ENCODE measurements around the gene ZBTB4.

Gene ZBTB4, protein sequence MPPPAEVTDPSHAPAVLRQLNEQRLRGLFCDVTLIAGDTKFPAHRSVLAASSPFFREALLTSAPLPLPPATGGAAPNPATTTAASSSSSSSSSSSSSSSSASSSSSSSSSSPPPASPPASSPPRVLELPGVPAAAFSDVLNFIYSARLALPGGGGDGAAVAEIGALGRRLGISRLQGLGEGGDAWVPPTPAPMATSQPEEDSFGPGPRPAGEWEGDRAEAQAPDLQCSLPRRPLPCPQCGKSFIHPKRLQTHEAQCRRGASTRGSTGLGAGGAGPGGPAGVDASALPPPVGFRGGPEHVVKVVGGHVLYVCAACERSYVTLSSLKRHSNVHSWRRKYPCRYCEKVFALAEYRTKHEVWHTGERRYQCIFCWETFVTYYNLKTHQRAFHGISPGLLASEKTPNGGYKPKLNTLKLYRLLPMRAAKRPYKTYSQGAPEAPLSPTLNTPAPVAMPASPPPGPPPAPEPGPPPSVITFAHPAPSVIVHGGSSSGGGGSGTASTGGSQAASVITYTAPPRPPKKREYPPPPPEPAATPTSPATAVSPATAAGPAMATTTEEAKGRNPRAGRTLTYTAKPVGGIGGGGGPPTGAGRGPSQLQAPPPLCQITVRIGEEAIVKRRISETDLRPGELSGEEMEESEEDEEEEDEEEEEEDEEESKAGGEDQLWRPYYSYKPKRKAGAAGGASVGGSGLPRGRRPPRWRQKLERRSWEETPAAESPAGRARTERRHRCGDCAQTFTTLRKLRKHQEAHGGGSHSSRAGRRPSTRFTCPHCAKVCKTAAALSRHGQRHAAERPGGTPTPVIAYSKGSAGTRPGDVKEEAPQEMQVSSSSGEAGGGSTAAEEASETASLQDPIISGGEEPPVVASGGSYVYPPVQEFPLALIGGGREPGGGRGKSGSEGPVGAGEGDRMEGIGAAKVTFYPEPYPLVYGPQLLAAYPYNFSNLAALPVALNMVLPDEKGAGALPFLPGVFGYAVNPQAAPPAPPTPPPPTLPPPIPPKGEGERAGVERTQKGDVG

DNA sequence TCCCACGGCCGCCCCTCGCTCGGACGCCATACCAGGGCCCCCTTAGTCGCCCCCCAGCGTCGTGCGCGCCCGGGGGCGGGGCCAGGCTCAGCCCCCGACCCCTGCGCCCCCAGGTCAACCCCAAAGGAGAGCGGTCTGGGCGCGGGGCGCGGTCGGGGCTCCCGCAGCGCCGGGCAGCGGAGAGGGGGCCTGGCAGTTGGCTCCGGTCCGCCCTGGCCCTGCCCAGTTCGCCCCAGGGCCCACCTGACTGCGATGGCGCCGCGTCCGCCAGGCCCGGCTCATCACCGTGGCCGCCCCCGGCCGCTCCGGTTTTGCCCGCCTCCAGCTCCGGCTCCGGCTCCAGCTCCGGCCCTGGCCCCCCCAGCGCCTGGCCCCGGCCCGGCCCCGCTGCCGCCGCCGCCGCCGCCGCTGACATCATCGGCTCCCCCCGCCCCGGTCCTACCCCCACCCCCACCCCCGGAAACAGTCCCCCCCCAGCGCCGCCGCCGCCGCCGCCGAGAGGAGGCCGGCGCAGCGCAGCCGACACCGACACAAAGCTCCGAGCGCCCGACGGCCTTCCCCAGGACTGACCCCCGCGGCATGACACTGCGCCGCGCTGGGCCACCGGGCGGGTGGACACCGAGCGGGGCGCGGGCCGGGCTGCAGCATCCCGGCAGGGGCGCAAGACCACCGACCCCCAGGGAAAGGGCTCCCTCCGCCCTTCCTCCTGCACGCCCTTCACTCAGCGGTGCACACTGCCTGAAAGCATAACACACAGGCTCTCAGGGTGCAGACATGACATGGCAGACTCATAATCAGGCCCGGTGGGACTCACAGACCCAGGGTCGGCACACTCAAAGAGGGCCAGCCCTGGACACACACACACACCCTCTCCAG is at the start of gene ZBTB4:
TSS of gene ZBTB4 (minus strand) at position 419 of the 876 bp plus-strand sequence. CDS start 12,830 bp downstream, outside the sequence.
- no peak for FAIRE-seq
- DNase-seq (ENCODE audit: low spot score): peak; percentile 14

DNA sequence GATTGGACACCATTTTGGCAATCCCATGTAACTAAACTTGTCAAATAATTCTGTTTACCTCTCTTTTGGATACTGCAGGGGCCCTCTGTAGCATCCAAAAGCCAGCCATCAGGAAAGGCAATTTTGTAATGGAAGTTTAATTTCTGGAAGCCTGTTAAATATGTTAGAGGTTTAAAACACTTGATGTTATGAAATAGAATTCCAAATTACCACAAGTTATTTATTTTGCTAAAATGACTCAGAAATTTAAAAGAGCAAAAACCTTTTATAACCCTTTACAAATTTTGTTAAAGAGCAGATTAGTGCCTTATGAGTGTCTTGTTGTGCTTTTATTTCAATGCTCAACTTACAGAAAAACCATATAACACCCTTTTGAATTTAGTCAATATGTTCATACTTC is 49.4 kb upstream of the ZBTB4 start:
- no peak for DNase-seq (ENCODE audit: low spot score)

DNA sequence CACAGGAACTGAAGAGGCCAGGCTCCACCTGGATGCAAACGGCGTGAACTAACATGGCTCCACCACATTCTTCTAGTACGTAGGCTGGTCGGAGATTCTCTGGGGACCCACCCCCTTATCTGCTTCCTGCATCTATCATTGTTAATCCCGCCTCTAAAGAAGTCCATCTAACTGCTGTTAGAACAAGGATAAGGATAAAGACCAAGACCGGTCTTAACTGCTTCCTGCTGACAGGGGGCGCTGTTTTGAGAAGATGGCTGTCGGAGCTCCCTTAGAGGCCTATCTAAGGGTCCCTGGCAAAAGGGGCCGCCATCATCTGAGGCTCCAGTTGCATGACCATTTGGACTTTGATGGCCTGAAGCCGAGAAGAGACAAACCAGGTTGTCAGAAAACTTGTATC is 43.6 kb upstream of the ZBTB4 start:
- DNase-seq (ENCODE audit: low spot score): no peak

More for the DNA sequence above, 49.4 kb upstream of the ZBTB4 start:
- FAIRE-seq: no peak

DNA sequence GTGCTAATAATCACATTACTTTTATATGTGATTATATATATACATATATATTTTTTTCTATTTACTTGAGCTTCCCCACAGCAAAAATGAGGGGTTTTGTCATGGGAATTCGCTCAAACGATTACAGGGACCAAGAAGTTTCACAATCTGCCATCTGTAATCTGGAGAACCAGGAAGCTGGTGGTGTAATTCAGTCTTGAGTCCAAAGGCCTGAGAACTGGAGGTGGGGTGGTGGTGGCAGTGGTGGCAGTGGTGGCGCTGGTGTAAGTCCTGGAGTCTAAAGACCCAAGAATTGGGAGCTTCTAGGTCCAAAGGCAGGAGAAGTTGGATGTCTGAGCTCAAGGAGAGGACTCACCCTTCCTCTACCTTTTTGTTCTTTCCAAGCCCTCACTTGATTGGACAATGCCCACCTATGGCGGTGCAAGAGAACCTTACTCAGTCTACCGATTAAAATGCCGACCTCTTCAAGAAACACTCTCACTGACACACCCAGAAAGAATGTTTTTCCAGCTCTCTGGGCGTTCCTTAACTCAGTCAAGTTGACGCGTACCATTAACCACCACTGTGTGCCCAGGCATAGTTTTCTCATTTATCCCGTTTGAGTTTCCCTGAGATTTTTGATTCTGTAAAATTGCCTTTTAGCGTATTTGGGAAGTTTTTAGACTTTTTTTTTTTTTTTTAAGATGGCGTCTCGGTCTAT is 36.6 kb upstream of the ZBTB4 start:
- no peak for DNase-seq (ENCODE audit: low spot score)
- FAIRE-seq: no peak

More for the DNA sequence above, 43.6 kb upstream of the ZBTB4 start:
- FAIRE-seq: no peak

DNA sequence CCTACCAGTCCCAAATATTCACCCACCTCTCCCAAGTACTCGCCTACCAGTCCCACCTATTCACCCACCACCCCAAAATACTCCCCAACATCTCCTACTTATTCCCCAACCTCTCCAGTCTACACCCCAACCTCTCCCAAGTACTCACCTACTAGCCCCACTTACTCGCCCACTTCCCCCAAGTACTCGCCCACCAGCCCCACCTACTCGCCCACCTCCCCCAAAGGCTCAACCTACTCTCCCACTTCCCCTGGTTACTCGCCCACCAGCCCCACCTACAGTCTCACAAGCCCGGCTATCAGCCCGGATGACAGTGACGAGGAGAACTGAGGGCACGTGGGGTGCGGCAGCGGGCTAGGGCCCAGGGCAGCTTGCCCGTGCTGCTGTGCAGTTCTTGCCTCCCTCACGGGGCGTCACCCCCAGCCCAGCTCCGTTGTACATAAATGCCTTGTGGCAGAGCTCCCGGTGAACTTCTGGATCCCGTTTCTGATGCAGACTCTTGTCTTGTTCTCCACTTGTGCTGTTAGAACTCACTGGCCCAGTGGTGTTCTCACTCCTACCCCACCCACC is 34.5 kb upstream of the ZBTB4 start:
- DNase-seq (ENCODE audit: low spot score) (no peak), FAIRE-seq (no peak)

DNA sequence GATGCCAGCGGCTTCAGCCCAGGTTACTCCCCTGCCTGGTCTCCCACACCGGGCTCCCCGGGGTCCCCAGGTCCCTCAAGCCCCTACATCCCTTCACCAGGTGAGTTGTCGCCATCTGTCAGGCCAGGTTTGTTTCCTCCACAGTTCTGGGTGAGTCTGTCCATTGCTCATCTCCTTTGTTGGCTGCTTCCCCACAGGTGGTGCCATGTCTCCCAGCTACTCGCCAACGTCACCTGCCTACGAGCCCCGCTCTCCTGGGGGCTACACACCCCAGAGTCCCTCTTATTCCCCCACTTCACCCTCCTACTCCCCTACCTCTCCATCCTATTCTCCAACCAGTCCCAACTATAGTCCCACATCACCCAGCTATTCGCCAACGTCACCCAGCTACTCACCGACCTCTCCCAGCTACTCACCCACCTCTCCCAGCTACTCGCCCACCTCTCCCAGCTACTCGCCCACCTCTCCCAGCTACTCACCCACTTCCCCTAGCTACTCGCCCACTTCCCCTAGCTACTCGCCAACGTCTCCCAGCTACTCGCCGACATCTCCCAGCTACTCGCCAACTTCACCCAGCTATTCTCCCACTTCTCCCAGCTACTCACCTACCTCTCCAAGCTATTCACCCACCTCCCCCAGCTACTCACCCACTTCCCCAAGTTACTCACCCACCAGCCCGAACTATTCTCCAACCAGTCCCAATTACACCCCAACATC is 33.6 kb upstream of the ZBTB4 start:
- DNase-seq (ENCODE audit: low spot score) (no peak), FAIRE-seq (no peak)

DNA sequence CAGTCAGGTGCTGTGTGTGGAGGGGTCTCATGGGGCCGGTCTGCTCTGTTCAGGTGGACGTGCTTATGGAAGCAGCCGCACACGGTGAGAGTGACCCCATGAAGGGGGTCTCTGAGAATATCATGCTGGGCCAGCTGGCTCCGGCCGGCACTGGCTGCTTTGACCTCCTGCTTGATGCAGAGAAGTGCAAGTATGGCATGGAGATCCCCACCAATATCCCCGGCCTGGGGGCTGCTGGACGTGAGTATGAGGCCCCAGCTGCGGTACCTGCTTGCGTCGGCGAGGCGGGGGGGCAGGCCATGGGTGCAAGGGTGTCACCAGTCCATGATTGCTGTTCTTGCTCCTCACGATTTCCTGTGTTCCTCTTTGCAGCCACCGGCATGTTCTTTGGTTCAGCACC is 32.7 kb upstream of the ZBTB4 start:
- DNase-seq (ENCODE audit: low spot score) (no peak), FAIRE-seq (no peak)

DNA sequence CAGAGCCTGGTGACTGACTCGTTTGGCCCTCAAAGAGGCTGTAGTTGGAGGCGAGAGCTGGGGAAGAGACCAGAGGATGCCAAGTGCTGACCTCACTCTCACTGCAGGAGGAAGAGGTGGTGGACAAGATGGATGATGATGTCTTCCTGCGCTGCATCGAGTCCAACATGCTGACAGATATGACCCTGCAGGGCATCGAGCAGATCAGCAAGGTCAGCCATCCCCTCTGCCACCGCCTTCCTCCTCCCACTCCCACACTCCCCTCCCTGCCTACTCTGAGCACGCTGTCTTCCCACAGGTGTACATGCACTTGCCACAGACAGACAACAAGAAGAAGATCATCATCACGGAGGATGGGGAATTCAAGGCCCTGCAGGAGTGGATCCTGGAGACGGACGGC is 31.7 kb upstream of the ZBTB4 start:
- no peak for FAIRE-seq
- no peak for DNase-seq (ENCODE audit: low spot score)

DNA sequence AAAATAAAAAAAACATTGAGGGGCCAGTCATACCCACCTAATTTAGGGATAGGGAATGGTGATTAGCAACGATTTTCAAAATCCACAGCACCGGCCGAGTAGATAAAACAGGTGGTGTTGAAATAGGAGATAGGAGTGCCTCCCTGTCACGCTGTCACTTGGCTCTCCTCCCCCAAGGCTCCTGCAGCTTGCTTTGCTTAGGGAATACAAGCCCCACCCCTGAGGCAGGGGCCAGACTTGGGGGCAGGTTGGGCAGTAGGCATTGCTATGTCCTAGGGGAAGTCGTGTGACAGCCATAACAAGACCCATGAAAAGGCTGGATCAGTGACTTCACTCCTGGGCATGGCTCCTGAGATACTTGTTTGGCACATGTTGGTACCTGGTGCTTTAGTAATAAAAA is 30.5 kb upstream of the ZBTB4 start:
- FAIRE-seq: no peak
- no peak for DNase-seq (ENCODE audit: low spot score)

DNA sequence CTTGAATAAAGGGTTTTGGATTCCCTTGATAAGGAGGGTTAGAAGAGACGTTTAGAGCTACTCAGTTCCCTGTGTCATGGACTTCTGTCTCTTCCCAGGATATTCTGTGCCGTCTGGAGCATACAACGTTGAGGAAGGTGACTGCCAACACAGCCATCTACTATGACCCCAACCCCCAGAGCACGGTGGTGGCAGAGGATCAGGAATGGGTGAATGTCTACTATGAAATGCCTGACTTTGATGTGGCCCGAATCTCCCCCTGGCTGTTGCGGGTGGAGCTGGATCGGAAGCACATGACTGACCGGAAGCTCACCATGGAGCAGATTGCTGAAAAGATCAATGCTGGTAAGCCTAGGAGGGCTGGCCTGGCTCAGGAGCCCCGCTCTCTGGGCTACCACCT is 29.4 kb upstream of the ZBTB4 start:
- no peak for DNase-seq (ENCODE audit: low spot score)
- FAIRE-seq: no peak

DNA sequence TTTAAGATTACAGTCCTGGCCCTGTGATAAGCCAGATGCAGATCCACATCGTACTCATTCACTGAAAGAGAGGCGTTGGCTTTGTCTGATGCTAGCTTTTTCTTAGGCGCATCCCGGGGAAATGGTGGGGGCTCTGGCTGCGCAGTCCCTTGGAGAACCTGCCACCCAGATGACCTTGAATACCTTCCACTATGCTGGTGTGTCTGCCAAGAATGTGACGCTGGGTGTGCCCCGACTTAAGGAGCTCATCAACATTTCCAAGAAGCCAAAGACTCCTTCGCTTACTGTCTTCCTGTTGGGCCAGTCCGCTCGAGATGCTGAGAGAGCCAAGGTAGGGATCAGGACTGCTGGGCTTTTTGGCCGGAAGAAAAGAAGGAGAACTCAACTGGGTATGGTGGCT is 28.7 kb upstream of the ZBTB4 start:
- no peak for DNase-seq (ENCODE audit: low spot score)

DNA sequence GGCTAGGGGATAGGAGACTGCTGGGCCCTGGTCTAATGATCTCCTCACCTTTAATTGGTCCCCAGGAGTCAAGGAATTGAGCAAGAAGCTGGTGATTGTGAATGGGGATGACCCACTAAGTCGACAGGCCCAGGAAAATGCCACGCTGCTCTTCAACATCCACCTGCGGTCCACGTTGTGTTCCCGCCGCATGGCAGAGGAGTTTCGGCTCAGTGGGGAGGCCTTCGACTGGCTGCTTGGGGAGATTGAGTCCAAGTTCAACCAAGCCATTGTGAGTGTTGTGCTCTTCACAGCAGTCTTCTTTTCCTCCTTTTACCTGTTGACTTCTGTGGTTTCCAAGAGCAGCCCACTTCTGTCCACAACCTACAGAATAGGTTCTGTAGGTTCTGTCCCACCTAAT is 24.1 kb upstream of the ZBTB4 start:
- DNase-seq (ENCODE audit: low spot score) (no peak), FAIRE-seq (no peak)

More for the DNA sequence above, 28.7 kb upstream of the ZBTB4 start:
- no peak for FAIRE-seq

DNA sequence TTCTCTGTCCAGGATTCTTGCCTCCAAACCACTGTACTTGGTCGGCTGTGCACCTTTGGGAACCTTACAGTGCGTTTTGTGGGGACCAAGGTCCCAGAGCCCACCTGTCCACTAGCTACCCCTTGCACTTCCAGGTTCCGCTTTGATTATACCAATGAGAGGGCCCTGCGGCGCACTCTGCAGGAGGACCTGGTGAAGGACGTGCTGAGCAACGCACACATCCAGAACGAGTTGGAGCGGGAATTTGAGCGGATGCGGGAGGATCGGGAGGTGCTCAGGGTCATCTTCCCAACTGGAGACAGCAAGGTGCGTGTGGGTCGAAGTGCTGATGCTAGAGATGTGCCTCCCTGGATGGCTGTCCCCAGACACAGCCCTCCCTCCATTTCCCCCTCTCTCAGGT is 23.6 kb upstream of the ZBTB4 start:
- no peak for DNase-seq (ENCODE audit: low spot score)
- no peak for FAIRE-seq

DNA sequence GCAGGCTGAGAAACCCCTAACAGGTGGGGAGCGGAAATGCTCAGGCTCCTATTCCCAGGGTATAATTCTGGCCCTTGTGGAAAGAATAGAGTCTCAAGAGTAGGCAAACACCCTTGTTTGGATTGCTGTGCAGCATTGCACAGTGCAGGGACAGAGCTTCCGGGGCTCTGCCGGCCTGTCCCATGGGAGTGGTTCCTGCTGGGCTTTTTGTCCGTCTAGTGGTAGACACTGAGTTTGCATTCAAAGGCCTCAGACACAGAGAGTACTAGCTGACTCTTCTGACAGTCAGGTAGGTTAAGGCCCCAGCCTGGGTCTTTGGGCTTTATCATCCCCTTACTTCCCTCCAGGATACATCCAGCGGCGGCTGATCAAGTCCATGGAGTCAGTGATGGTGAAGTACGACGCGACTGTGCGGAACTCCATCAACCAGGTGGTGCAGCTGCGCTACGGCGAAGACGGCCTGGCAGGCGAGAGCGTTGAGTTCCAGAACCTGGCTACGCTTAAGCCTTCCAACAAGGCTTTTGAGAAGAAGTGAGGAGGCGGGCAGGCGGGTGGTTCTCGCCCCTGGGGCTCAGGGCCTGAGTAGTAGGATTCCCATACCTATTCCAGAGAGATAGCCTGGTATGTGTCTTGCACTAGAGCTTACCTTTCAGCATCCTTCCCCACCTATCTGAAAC is 22.9 kb upstream of the ZBTB4 start:
- DNase-seq (ENCODE audit: low spot score): no peak
- FAIRE-seq: no peak

DNA sequence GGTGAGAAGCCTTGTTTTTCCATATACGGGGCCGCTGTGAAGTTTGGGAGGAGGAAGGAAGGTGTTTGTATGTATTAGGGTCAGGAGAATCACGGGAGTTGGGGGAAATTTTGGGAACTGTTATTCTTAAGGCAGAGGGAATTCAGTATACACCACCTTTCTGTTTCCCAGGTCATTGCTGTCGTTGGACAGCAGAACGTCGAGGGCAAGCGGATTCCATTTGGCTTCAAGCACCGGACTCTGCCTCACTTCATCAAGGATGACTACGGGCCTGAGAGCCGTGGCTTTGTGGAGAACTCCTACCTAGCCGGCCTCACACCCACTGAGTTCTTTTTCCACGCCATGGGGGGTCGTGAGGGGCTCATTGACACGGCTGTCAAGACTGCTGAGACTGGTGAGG is 22.3 kb upstream of the ZBTB4 start:
- no peak for DNase-seq (ENCODE audit: low spot score)
- no peak for FAIRE-seq

DNA sequence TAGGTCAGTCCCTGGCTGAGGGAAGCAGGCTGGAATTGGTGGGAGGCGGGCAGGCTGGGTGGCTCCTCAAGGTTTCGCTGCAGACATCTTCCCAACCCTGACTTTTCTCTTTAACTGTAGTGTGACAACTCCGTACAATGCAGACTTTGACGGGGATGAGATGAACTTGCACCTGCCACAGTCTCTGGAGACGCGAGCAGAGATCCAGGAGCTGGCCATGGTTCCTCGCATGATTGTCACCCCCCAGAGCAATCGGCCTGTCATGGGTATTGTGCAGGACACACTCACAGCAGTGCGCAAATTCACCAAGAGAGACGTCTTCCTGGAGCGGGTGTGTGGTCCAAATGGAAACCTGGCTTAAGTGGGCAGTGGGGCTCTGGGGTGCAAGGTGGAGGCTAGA is 19.7 kb upstream of the ZBTB4 start:
- no peak for FAIRE-seq
- no peak for DNase-seq (ENCODE audit: low spot score)

DNA sequence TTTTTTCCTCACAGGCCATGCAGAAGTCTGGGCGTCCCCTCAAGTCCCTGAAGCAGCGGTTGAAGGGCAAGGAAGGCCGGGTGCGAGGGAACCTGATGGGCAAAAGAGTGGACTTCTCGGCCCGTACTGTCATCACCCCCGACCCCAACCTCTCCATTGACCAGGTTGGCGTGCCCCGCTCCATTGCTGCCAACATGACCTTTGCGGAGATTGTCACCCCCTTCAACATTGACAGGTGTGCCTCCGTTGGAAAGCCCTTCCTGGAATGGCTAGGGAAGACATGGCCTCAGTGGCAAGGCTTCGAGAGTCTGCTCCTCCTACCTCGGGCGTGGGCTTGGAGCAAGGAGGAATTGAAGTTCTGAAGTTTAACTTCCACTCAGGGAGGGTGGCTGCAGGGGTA is 18.2 kb upstream of the ZBTB4 start:
- FAIRE-seq (no peak), DNase-seq (ENCODE audit: low spot score) (no peak)

DNA sequence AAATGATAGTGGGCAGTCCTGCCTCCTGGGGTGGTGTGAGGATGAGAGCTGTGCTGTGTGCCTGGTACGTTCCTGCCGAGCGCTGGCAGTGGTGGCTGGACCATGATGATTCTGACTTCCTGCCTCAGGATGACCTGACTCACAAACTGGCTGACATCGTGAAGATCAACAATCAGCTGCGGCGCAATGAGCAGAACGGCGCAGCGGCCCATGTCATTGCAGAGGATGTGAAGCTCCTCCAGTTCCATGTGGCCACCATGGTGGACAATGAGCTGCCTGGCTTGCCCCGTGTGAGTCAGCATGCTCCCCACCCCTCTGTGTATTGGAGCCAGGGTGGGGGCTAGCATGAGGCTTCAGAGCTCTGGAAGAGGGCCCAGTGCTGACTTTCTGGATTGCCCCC is 17.8 kb upstream of the ZBTB4 start:
- FAIRE-seq: no peak
- no peak for DNase-seq (ENCODE audit: low spot score)

Data from RCC 7860 (cell line).